GM10248 (cell line): ENCODE results near the gene PRKCD.

Experiments used
- CTCF ChIA-PET: fragments of 300-600 bp; sonication (Branson Sonifier 250); formaldehyde crosslinking; extraction: SDS; loops from one replicate; lab custom pipeline; 2021; ENCODE audit warnings: antibody characterized with exemption; lab: Yijun Ruan, JAX
- POLR2A ChIA-PET: fragments of 350-650 bp; sonication (Branson Sonifier 250); formaldehyde crosslinking; extraction: SDS; loops from one replicate; lab custom pipeline; 2020; ENCODE audit warnings: antibody characterized with exemption; lab: Yijun Ruan, JAX
- DNase-seq: peaks from one replicate; pipeline ENCODE4 v3.0.0; 2012; ENCODE audit errors: extremely low spot score
- CTCF ChIP-seq: IDR thresholded peaks from 2 replicates; pipeline ENCODE4 v1.5.1; 2012; ENCODE audit warnings: mild to moderate bottlenecking, low read depth; ENCODE audit errors: extremely low read depth, missing control alignments, control extremely low read depth

PRKCD gene

GRCh38 chr3:53211706-53212702 is 51.0 kb downstream of the PRKCD start:
- no peak for DNase-seq
- ChIA-PET POLR2A (no interaction called here), CTCF (interaction anchor here (1.0 to 2.2 kb wide), 4 partner anchors 9 to 98 kb away, joined by 3 to 10 read pairs (median 6); no protein-coding TSS in a partner anchor)
- no peak for TF ChIP-seq CTCF

- no peak for TF ChIP-seq CTCF
- POLR2A ChIA-PET = no interaction called here
- DNase-seq = no peak
- CTCF ChIA-PET = no interaction called here
Observed at GRCh38 chr3:53213276-53213675, 52.3 kb downstream of the PRKCD start.

DNA sequence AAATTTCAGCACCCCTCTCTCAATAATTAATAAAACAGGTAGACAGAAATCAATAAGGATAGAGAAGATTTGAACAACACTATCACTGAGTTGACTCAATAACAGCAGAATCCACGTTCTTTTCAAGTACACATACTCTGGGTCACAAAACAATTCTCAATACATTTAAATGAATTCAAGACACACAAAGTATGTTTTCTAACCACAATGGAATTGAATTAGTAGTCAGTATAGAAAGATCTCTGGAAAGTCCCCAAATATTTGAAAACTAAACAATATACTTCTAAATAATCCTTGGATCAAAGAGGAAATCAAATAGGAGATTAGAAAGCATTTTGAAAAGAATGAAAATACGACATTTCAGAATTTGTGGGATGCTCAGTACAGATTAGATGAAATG is 54.8 kb downstream of the PRKCD start:
- CTCF ChIA-PET = interaction anchor here (1.2 to 2.0 kb wide), 3 partner anchors 11 to 82 kb away, joined by 3 to 5 read pairs (median 3); no protein-coding TSS in a partner anchor

DNA sequence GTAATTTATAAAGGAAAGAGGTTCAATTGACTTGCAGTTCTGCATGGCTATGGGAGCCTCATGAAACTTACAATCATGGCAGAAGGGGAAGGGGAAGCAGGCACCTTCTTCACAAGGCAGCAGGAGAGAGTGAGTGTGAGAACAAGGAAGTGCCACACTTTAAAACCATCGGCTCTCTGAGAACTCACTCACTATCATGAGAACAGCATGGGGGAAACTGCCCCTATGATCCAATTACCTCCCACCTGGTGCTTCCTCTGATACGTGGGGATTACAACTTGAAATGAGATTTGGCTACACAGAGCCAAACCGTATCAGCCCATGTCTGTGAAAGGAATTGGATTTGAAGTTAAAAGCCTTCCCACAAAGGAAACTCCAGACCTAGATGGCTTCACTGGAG is 55.7 kb downstream of the PRKCD start:
- no peak for DNase-seq
- TF ChIP-seq CTCF = no peak
- CTCF ChIA-PET = interaction anchor here (0.8 to 1.5 kb wide), 2 partner anchors 20 to 82 kb away, joined by 3 read pairs; no protein-coding TSS in a partner anchor
- POLR2A ChIA-PET = no interaction called here

More for the DNA sequence above, 54.8 kb downstream of the PRKCD start:
- no peak for DNase-seq
- POLR2A ChIA-PET = no interaction called here
- no peak for TF ChIP-seq CTCF

GRCh38 chr3:53217175-53217574 is 56.2 kb downstream of the PRKCD start:
- ChIA-PET CTCF (interaction anchor here (0.8 to 1.3 kb wide), 3 partner anchors 18 to 103 kb away, joined by 3 to 4 read pairs (median 3); no protein-coding TSS in a partner anchor), POLR2A (no interaction called here)
- no peak for DNase-seq
- no peak for TF ChIP-seq CTCF

DNA sequence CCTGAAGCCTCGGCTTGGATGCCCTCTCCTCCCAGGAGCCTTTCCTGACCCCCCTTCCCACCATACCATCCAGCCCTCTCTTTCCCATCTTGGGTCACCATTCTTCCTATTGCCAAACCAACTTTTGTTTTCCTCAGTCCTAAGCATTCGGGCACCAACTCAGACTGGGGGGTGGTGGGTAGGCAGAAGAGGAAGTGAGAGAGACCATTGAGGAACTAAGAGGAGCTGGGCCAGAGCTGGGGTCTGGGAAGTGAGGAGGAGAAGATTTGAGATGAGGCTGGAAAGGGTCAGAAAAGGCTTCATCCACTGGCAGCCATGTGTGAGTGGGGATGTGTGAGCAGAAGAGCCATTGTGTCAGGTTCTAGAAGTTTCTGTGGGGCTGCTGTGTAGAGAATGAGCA is 57.1 kb downstream of the PRKCD start:
- no peak for DNase-seq
- no peak for TF ChIP-seq CTCF
- CTCF ChIA-PET = interaction anchor here (1.0 to 2.0 kb wide), 5 partner anchors 11 to 104 kb away, joined by 3 to 5 read pairs (median 4); no protein-coding TSS in a partner anchor
- POLR2A ChIA-PET = no interaction called here
